Duodenal mucosa (tissue), 2 donors: ENCODE measurements around the gene RAB3B.

ENCODE experiments used
- H3K27ac ChIP-seq: one replicate; pipeline ENCODE4 v1.7.0; 2013; ENCODE audit warnings: low read depth, low read length
- H3K27me3 ChIP-seq, 2 donors: one replicate each; pipeline ENCODE4 v1.7.0; 2013; ENCODE audit warnings: low read length in 2 of 2, control low read depth in 1 of 2; ENCODE audit not compliant: insufficient read depth in 2 of 2, control insufficient read depth in 1 of 2
- H3K36me3 ChIP-seq, 2 donors: one replicate each; pipeline ENCODE4 v1.7.0; 2013; ENCODE audit warnings: low read length in 2 of 2, control low read depth in 1 of 2; ENCODE audit not compliant: insufficient read depth in 2 of 2, control insufficient read depth in 1 of 2
- H3K4me1 ChIP-seq, 2 donors: one replicate each; pipeline ENCODE4 v1.7.0; 2013; ENCODE audit warnings: low read length in 2 of 2, control low read depth in 1 of 2; ENCODE audit not compliant: insufficient read depth in 2 of 2, control insufficient read depth in 1 of 2
- H3K4me3 ChIP-seq, 2 donors: one replicate each; pipeline ENCODE4 v1.7.0; 2013; ENCODE audit warnings: low read length in 2 of 2, low read depth in 1 of 2
- H3K9ac ChIP-seq, 2 donors: one replicate each; pipeline ENCODE4 v1.7.0; 2013; ENCODE audit warnings: low read length in 2 of 2, low read depth in 1 of 2
- H3K9me3 ChIP-seq, 2 donors: one replicate each; pipeline ENCODE4 v1.7.0; 2013; ENCODE audit warnings: low read length in 2 of 2, control low read depth in 1 of 2; ENCODE audit not compliant: control insufficient read depth in 1 of 2

RAB3B gene

DNA sequence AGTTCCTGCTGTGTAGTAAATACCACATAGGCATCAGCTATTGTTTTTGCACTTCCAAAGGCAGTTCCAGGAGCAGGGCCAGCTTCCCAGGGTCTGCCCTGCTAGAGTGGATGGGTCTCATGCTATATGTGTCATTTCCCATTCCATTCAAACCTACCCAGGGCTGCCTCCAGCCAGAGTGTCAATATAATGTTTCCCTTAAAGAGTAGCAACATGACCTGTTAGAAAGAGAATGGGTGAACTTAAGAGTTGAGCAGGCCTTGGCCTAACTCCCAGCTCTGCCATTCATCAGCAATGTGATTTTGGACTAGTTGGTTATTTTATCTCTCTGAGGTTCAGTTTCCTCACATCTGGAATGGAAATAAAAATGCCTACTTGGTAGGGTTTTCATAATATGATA is 44.9 kb downstream of the RAB3B start:
- H3K4me3 ChIP-seq: no peak overlapping the region
- peaks cover 10 to 14% of the 10 kb centered on the region in 2 donors for H3K9me3 ChIP-seq
- H3K27ac ChIP-seq: no peak overlapping the region
- H3K4me1 ChIP-seq: no peaks in the 10 kb centered on the region
- H3K36me3 ChIP-seq: no peaks in the 10 kb centered on the region
- H3K27me3 ChIP-seq: no peaks in the 10 kb centered on the region
- no peak overlapping the region for H3K9ac ChIP-seq

DNA sequence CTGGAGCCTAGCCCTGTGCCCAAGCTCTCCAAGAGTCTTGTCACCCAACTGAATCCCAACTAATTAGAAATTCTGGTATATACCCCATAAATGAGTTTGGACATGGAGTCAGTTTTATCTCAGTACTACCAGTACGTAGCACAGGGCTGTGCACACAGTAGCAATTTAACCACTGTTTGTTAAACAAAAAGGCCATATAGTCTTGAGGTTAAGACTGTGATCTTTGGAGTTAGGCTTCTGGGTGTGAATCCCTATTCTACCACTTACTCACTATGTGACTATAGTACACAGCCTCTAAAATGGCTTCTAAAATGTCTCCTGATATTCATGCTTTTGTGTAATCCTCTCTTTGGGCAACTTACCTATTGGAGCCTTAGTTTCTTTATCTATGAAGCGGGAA is 48.2 kb downstream of the RAB3B start:
- H3K9ac ChIP-seq: no peak overlapping the region
- no peaks in the 10 kb centered on the region for H3K36me3 ChIP-seq
- H3K4me3 ChIP-seq: no peak overlapping the region
- no peaks in the 10 kb centered on the region for H3K4me1 ChIP-seq
- no peaks in the 10 kb centered on the region for H3K27me3 ChIP-seq
- no peak overlapping the region for H3K27ac ChIP-seq
- peaks cover 10 to 14% of the 10 kb centered on the region in 2 donors for H3K9me3 ChIP-seq

DNA sequence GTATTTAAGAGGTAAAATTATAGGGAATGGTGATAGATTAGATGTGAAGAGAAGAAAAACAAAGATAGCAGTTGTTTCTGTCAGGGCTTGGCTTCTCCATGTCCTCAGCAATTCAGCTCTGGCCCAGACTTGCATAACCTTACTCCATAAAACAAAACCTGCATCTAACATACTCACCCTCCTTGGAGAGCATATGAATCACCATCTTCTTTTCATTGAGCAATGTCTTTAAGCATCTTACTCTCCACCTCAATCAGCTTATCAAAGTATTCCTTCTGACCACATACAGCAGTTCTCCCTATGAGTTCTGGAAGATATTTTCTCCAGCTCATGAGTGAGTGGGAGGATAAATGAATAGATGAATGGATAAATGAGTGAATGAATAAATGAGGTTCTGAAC is 49.0 kb downstream of the RAB3B start:
- Histone ChIP-seq H3K27me3 (no peaks in the 10 kb centered on the region), H3K4me1 (no peaks in the 10 kb centered on the region), H3K9me3 (peaks cover 10 to 14% of the 10 kb centered on the region in 2 donors), H3K36me3 (no peaks in the 10 kb centered on the region), H3K4me3 (no peak overlapping the region), H3K9ac (no peak overlapping the region), H3K27ac (no peak overlapping the region)

DNA sequence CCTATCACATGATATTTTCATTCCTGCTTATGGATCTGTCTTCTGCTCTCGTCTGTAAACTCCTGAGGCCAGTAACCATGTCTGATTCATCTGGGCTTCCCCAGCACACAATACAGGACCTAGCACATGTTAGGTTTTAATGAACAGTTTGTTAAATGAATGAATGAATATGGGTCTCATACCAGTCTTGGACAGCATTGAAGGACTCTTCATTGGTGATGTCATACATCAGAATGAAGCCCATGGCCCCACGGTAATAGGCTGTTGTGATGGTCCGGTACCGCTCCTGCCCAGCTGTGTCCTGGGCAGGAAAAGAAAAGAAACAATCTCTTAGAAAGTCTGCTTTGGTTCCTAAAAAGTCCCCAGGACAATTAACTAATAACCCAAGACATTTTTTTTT is 53.4 kb downstream of the RAB3B start:
- H3K27me3 ChIP-seq: no peaks in the 10 kb centered on the region
- H3K9ac ChIP-seq: no peak overlapping the region
- H3K9me3 ChIP-seq: peaks cover 10 to 12% of the 10 kb centered on the region in 2 donors
- no peaks in the 10 kb centered on the region for H3K36me3 ChIP-seq
- no peak overlapping the region for H3K4me3 ChIP-seq
- H3K27ac ChIP-seq: no peak overlapping the region
- no peaks in the 10 kb centered on the region for H3K4me1 ChIP-seq

- no peak overlapping the region for H3K4me3 ChIP-seq
- H3K27me3 ChIP-seq: no peaks in the 10 kb centered on the region
- H3K36me3 ChIP-seq: no peaks in the 10 kb centered on the region
- H3K9ac ChIP-seq: no peak overlapping the region
- H3K4me1 ChIP-seq: no peaks in the 10 kb centered on the region
- H3K27ac ChIP-seq: no peak overlapping the region
- peaks cover 6% of the 10 kb centered on the region in 2 donors for H3K9me3 ChIP-seq
These were observed 54.0 kb downstream of the RAB3B start for GRCh38 chr1:51936531-51936930.

DNA sequence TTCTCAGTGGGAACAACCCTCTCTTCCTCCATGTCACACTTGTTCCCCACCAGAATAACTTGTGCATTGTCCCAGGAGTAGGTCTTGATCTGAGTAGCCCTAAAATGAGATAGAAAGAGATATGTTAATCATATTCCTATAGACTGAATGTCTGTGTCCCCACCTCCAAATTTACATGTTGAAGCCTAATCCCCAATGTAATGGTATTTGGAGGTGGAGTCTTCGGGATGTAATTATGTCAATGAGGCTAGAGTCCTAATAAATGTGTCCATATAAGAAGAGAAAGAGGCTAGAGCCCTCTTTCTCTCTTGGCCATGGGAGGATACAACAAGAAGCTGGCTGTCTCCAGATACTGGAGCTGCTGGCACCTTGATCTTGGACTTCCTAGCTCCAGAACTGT is 57.2 kb downstream of the RAB3B start:
- H3K9me3 ChIP-seq: no peaks in the 10 kb centered on the region
- H3K27me3 ChIP-seq: no peaks in the 10 kb centered on the region
- no peaks in the 10 kb centered on the region for H3K4me1 ChIP-seq
- H3K36me3 ChIP-seq: no peaks in the 10 kb centered on the region
- H3K27ac ChIP-seq: no peak overlapping the region
- no peak overlapping the region for H3K9ac ChIP-seq
- no peak overlapping the region for H3K4me3 ChIP-seq

- Histone ChIP-seq H3K27me3 (no peaks in the 10 kb centered on the region), H3K9me3 (no peaks in the 10 kb centered on the region), H3K27ac (no peak overlapping the region), H3K4me1 (no peaks in the 10 kb centered on the region), H3K4me3 (no peak overlapping the region), H3K36me3 (no peaks in the 10 kb centered on the region), H3K9ac (no peak overlapping the region)
These were observed 60.2 kb downstream of the RAB3B start for GRCh38 chr1:51930329-51930728.

GRCh38 chr1:51928896-51929295 is 61.6 kb downstream of the RAB3B start:
- Histone ChIP-seq H3K4me1 (no peaks in the 10 kb centered on the region), H3K9ac (no peak overlapping the region)

GRCh38 chr1:51927029-51927428 is 63.5 kb downstream of the RAB3B start:
- no peaks in the 10 kb centered on the region for H3K36me3 ChIP-seq
- H3K9ac ChIP-seq: no peak overlapping the region

More at GRCh38 chr1:51928896-51929295, 61.6 kb downstream of the RAB3B start:
- Histone ChIP-seq H3K36me3 (no peaks in the 10 kb centered on the region), H3K27me3 (peaks cover 0 to 2% of the 10 kb centered on the region in 2 donors), H3K4me3 (no peak overlapping the region), H3K27ac (no peak overlapping the region), H3K9me3 (no peaks in the 10 kb centered on the region)

GRCh38 chr1:51926171-51926812 is 64.2 kb downstream of the RAB3B start:
- H3K4me3 ChIP-seq: no peak overlapping the region
- no peak overlapping the region for H3K9ac ChIP-seq
- no peaks in the 10 kb centered on the region for H3K4me1 ChIP-seq
- H3K27ac ChIP-seq: no peak overlapping the region
- H3K36me3 ChIP-seq: no peaks in the 10 kb centered on the region
- H3K9me3 ChIP-seq: no peaks in the 10 kb centered on the region
- H3K27me3 ChIP-seq: peaks cover 2 to 3% of the 10 kb centered on the region in 2 donors

More at GRCh38 chr1:51927029-51927428, 63.5 kb downstream of the RAB3B start:
- Histone ChIP-seq H3K9me3 (no peaks in the 10 kb centered on the region), H3K4me1 (no peaks in the 10 kb centered on the region), H3K27ac (no peak overlapping the region), H3K4me3 (no peak overlapping the region), H3K27me3 (peaks cover 0 to 2% of the 10 kb centered on the region in 2 donors)
